GM12878 (cell line): ENCODE data around the gene MZB1. TPM values are rescaled to one million over a fixed set of nuclear protein-coding genes. Genes with fewer than 3 reads are reported as not detected.

Source experiments
- CBX3 ChIP-seq: fragments of 200-600 bp; sonication (generic); IDR thresholded peaks from 2 replicates; pipeline ENCODE4 v1.6.1; 2016; ENCODE audit warnings: low read depth, borderline replicate concordance
- EED ChIP-seq: sonication (generic); IDR thresholded peaks from 2 replicates; pipeline ENCODE4 v1.6.1; 2016; ENCODE audit warnings: antibody characterized with exemption, low read depth
- EGR1 ChIP-seq, 2 experiments: IDR thresholded peaks; 1 replicate in 1 of 2; 2 replicates in 1 of 2; pipeline ENCODE4 v1.6.1; 2011 to 2012; ENCODE audit warnings: low read depth in 2 of 2, low read length in 2 of 2, borderline replicate concordance in 1 of 2, mild to moderate bottlenecking in 1 of 2, moderate library complexity in 1 of 2
- EZH2 ChIP-seq: IDR thresholded peaks from 2 replicates; pipeline ENCODE4 v1.6.1; 2012; ENCODE audit warnings: low read depth, mild to moderate bottlenecking, control low read depth, inconsistent platforms, low read length, borderline replicate concordance; ENCODE audit not compliant: control insufficient read depth
- FOS ChIP-seq: IDR thresholded peaks from 3 replicates; pipeline ENCODE4 v1.6.1; 2011; ENCODE audit warnings: borderline replicate concordance; ENCODE audit not compliant: insufficient read length; ENCODE audit errors: extremely low read depth
- IKZF1 ChIP-seq: fragments of 450-650 bp; conservative IDR thresholded peaks from 2 replicates; pipeline ENCODE4 v1.6.1; 2017; ENCODE audit warnings: antibody characterized with exemption, mild to moderate bottlenecking
- IRF4 ChIP-seq: IDR thresholded peaks from 2 replicates; pipeline ENCODE4 v1.6.1; 2011; ENCODE audit warnings: low read depth, low read length
- LARP7 ChIP-seq: fragments of 450-650 bp; IDR thresholded peaks from 2 replicates; pipeline ENCODE4 v1.6.1; 2017; ENCODE audit warnings: mild to moderate bottlenecking
- MTA3 ChIP-seq: IDR thresholded peaks from 2 replicates; pipeline ENCODE4 v1.6.1; 2012; ENCODE audit warnings: low read length, inconsistent platforms, borderline replicate concordance
- NBN ChIP-seq: fragments of 450-650 bp; IDR thresholded peaks from 2 replicates; pipeline ENCODE4 v1.6.1; 2016
- NFXL1 ChIP-seq: fragments of 450-650 bp; IDR thresholded peaks from 2 replicates; pipeline ENCODE4 v1.6.1; 2017; ENCODE audit warnings: antibody characterized with exemption, mild to moderate bottlenecking, borderline replicate concordance
- NFYB ChIP-seq: IDR thresholded peaks from 2 replicates; pipeline ENCODE4 v1.6.1; 2011; ENCODE audit warnings: low read depth, mild to moderate bottlenecking, low read length, improper control_type of control experiment, moderate library complexity; ENCODE audit not compliant: insufficient read depth
- NRF1 ChIP-seq: conservative IDR thresholded peaks from 2 replicates; pipeline ENCODE4 v1.6.1; 2011; ENCODE audit warnings: mild to moderate bottlenecking, low read depth, low read length, improper control_type of control experiment
- POU2F2 ChIP-seq: IDR thresholded peaks from 3 replicates; pipeline ENCODE4 v1.6.1; 2011; ENCODE audit warnings: low read depth, mild to moderate bottlenecking, low read length, borderline replicate concordance
- SMAD5 ChIP-seq: IDR thresholded peaks from 2 replicates; pipeline ENCODE4 v1.6.1; 2016; ENCODE audit warnings: antibody characterized with exemption, low read depth
- SUZ12 ChIP-seq: fragments of 200-600 bp; sonication (generic); IDR thresholded peaks from one replicate; pipeline ENCODE4 v1.6.1; 2018; ENCODE audit warnings: antibody characterized with exemption, mild to moderate bottlenecking; ENCODE audit not compliant: unreplicated experiment
- TAF1 ChIP-seq: IDR thresholded peaks from 2 replicates; pipeline ENCODE4 v1.6.1; 2011; ENCODE audit warnings: mild to moderate bottlenecking, low read depth, low read length, borderline replicate concordance
- YBX1 ChIP-seq: fragments of 450-650 bp; IDR thresholded peaks from 2 replicates; pipeline ENCODE4 v1.6.1; 2016; ENCODE audit warnings: antibody characterized with exemption
- ZNF274 ChIP-seq: IDR thresholded peaks from one replicate; pipeline ENCODE4 v1.8.0; 2011; ENCODE audit not compliant: insufficient read length, insufficient read depth
- ZNF622 ChIP-seq: fragments of 450-650 bp; IDR thresholded peaks from 2 replicates; pipeline ENCODE4 v1.6.1; 2017; ENCODE audit warnings: mild to moderate bottlenecking, inconsistent platforms
- polyA plus RNA-seq, 11 experiments: library from polyadenylated mRNA; depleted of rRNA in 4 of 11; unstranded in 6 of 11; stranded (reverse) in 5 of 11; fragments of >200 nt; fragmentation: Nextera tagmentation in 4 of 11; fragmentation: Illumina TruSeq in 1 of 11; extraction: Ambion mirVana in 4 of 11; extraction: Trizol in 1 of 11; gene quantifications; 1 replicate in 1 of 11; 2 replicates in 10 of 11; pipeline versions ENCODE4 v1.2.1 to v1.2.3, GENCODE V29; 2011 to 2016; ENCODE audit warnings: inconsistent platforms in 2 of 11, missing spikeins in 2 of 11, low read depth in 1 of 11
- total RNA-seq, 4 experiments: library from RNA; depleted of rRNA in 3 of 4; stranded (reverse); fragments of >200 nt in 3 of 4; fragmentation: Illumina TruSeq in 1 of 4; extraction: Trizol in 1 of 4; gene quantifications; 2 replicates each; pipeline versions ENCODE4 v1.2.1 to v1.2.3, GENCODE V29; 2013 to 2021
- TF ChIP-seq, protein P1 (sequence below): fragments of 450-650 bp; IDR thresholded peaks from 2 replicates; pipeline ENCODE4 v1.6.1; 2017; ENCODE audit warnings: borderline replicate concordance
- TF ChIP-seq, protein P2 (sequence below): IDR thresholded peaks from 2 replicates; pipeline ENCODE4 v1.6.1; 2011; ENCODE audit warnings: borderline replicate concordance, low read depth, mild to moderate bottlenecking, moderate library complexity, low read length; ENCODE audit not compliant: insufficient read depth, poor library complexity, severe bottlenecking

MZB1 gene
- total and polyA plus RNA-seq, 10 of the 15 experiments (the other 5 are each of a cell fraction or from before 2014, with no cell fraction given), result 19.3 to 406 (median 188) TPM

DNA sequence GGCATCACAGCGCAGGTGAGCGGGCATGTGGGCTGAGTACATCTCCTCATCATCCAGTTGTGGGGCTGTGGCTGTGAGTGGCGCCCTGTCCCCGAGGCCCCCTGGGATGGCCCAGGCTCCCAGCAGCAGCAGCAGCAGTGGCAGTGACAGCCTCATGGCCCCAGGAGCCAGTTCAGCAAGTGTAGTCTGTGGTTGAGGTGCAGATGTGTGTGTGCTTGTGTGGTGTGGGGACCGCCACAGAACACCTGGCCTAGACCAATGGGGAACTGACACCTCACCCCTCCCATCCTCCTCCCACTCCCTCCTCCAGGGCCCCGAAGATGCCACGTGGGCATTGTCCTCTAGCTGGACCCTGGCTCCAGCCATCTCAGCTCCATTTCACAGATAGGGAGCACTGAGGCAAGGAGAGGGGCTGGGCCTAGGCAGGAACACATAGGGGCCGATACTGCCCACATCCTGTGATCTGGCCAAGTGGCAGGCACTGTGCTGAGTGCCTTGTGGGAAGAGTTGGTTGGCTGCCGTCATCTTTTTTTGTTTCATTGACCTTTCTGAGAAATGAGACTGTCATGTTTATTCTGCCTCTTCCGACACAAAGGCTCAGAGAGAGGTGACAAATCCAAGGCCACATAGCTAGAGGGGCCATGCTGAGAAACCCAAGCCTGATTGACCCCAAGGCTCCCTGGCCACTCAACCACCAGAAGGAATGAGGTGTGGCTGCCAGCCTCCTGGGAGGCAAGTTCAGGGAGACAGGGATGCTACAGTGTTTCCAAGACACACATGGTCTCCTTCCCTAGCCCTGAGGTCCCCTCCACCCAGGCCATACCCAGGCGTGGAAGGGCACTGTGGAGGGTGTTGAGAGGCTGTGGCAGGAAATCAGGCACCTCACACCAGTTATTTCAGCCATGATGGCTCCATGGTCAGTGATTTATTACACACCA, at the start of gene MZB1 (continued):
- TF ChIP-seq IRF4 (peak; percentile 85), MTA3 (no peak), EZH2 (no peak), LARP7 (peak; percentile 73; the same call in 1 of the 2 replicates), POU2F2 (peak; percentile 73; the same call in 1 of the 3 replicates), TAF1 (peak; percentile 88), CBX3 (no peak), SUZ12 (no peak), ZNF622 (no peak), ZNF274 (no peak), NBN (peak; percentile 96), NFYB (peak; percentile 78), NRF1 (no peak), YBX1 (no peak), FOS (no peak), NFXL1 (peak; percentile 98), IKZF1 (peak; percentile 87), SMAD5 (peak; percentile 94), EGR1 (IDR thresholded peaks at IDR 0.05; ENCODE audit: borderline replicate concordance in 1 of 2, low read depth in 2 of 2, low read length in 2 of 2) (peak in 1 of 2 experiments; percentile 76; a peak in 2 of 3 replicates), EED (no peak; the same call in none of the 2 replicates)
- TF ChIP-seq, protein P1, sequence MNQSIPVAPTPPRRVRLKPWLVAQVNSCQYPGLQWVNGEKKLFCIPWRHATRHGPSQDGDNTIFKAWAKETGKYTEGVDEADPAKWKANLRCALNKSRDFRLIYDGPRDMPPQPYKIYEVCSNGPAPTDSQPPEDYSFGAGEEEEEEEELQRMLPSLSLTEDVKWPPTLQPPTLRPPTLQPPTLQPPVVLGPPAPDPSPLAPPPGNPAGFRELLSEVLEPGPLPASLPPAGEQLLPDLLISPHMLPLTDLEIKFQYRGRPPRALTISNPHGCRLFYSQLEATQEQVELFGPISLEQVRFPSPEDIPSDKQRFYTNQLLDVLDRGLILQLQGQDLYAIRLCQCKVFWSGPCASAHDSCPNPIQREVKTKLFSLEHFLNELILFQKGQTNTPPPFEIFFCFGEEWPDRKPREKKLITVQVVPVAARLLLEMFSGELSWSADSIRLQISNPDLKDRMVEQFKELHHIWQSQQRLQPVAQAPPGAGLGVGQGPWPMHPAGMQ, result no peak
- TF ChIP-seq, protein P2, sequence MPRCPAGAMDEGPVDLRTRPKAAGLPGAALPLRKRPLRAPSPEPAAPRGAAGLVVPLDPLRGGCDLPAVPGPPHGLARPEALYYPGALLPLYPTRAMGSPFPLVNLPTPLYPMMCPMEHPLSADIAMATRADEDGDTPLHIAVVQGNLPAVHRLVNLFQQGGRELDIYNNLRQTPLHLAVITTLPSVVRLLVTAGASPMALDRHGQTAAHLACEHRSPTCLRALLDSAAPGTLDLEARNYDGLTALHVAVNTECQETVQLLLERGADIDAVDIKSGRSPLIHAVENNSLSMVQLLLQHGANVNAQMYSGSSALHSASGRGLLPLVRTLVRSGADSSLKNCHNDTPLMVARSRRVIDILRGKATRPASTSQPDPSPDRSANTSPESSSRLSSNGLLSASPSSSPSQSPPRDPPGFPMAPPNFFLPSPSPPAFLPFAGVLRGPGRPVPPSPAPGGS, result peak; percentile 28
